OCI-M2 (cell line): ENCODE results near the gene DEDD2.

Source experiments
- DNase-seq: peaks from one replicate; lab custom pipeline; 2025; ENCODE audit not compliant: unreplicated experiment; lab: John Stamatoyannopoulos, UW

Gene DEDD2

DNA sequence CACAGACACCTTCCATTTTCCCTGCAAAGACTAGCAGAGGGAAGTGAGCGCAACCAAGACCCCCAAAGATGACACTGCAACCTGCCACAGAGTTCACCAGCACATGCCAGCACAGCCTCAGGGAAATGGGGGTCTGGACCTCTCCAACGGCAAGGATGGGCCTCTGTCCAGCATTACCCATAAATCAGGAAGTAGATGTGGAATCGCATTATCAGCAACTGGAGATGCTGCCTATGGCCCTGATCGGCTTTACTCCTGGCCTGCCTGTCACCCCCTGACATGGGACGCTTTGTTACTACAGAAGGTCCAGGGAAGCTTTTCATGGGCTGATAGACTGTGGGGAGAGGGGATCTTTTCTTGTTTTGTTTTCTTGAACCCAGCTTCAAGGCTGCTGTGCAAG, 43.8 kb downstream of the DEDD2 start:
- DNase-seq: no peak

DNA sequence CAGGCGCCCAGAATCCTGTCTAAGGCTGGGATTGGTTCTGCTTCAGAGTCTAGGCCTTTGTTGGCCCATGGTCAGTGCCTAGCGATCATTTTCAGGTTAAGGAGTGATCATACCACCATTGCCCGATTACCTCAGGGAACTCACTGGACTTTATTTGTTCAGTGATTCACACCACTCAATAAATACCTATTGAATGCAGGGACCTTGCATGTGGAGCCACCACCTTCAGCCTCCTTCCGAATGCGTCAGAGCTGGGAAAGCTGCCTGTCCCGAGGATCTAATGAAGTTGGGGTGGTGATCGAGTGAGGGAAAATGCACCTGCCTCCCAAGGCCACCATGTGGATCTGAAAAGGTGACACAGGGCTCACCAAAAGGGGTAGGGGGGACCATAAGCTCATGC, 45.2 kb downstream of the DEDD2 start:
- DNase-seq: no peak

DNA sequence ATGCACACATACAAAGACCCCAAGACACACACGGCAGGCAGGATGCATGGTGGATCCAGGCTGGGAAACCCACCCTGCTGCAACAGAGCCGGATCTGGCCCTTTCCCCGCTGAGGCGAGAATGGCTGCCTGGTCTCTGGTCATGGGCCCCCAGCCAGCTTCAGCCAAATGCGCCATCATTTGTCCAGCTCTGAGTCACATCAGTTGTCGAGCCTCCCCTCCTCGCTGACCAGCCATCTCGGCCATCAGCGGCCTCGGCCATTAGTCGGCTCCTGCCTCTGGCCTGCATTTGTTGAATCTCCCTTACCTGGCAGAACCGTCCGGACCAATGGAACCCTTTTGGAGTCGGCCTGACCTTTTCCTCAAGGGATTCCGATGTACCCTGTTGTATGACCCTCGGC, 46.8 kb downstream of the DEDD2 start:
- DNase-seq: no peak

DNA sequence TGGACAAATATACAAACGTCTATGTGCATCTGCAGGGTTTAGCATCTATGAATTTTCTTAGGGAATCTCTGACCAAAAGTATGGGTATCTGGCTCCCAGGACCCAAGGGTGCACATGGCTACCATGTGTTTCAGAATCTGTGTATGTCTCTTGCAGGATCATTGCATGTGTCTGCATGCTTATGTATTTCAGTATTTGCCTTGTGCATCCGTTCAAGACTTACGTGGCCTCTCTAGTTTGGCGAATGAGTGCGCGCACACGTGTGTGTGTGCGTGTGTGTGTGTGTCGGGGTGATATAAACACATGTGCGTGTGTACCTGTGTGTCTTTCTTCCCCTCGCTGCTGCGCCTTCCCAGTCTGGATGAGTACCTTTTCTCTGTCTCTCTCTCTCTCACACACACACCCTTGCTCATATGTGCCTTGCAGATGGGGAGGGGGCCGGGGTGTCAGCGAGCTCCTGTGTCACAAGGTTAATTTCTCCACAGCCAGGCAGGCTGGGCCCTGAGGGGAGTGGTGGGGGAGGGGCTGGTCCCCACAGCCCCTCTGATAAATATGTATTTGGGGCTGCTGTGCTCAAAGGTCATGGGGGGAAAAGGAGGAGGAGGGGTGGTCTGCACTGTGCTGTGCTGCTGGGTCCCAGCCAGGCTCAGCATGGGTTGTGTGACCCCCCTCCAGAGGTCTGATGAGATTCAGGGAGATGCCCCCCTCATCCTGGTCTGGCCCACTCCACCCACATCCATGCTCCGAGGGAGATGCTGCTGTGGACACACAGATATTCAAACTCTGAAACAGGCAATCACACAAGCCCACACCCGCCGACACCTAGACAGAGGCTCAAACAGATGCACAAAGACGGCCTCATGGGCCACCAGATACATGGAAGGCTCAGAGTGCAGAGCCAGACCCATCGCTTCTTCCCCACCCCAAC, 47.7 kb downstream of the DEDD2 start:
- no peak for DNase-seq

DNA sequence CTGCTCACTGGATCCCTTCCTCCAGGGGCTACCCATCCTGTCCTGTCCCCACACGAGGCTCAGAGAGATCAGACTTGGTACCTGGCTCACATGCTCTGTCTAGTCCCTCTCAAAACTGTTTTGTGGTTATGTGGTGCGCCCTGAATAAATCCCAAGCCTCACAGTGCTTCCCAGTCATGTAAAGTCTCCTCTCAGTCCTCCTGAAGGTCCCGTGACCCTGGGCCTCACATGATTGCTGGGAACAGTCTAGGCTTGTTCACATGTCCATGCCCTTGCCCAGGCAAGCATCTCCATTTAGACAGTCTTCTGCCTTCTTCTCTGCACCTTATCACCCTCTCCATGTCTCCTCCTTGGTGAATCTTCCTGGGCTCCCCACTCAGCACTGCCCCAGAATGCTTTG, 49.3 kb downstream of the DEDD2 start:
- no peak for DNase-seq

DNA sequence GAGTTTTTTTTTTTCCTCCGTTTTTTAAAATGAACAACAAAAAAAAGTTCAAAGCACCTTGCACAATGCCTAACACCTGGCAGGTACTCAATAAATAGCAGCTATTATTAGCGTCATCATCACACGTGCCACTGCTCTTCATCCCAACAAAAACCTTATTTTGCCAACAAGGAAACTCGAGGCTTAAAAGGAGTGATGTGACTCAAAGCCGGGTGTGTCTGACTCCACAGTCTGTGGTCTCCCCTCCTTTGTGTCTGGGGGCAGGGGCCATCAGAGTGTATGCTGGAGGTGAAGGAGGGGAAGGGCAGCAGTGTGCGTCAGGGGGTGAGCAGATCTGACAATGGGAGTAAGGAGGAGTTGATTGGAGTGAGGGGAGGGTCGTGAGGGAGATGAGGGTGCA, 51.2 kb downstream of the DEDD2 start:
- DNase-seq: no peak

DNA sequence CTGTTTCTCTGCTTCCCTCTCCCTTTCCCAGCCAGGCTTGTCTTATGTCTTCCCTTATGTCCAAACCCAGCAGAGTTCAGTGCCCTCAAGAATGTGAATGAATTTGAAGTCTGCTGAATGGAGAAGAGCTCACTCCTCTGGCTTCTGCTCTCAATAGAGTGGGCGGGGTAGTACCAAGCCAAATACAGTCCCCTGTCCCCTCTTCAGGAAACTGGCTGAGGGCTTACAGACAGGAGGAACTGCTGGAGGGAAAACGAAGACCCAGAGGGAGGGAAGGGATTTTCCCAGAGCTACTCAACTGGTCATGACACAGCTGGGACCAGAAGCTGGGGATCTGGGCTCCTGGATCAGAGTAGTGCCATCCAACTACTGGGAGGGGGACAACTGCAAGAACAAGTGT, 52.3 kb downstream of the DEDD2 start:
- DNase-seq: no peak

DNA sequence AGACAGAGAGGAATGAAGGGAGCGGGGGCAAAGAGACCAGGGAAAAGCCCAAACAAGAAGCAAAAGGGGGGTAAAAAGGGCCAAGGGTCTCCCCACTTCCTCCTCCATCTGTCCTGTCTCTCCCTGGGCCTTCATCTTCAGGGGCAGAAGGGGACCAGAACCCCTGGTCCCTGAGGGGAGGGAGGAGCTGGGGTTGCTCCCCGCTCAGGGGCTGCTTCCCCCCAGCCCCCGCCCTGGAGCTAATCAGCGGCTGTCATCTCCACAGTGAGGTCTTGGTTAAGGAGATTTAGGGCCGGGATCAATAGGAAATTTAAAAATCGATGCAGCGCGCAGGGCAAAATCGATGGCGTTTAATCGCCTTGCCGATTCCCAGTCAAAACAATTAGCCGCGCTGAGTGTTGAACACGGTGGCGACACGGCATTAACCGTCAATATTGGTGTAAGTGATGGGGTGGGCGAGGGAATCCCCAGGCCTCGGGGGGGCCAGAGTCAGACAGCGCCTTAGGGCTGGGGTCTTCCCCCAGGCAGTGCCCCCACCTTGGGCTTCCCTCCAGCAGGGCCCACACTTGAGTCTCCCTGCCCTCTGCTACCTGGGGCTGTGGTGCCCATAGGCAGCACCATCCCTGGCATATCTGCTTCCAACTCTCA, 55.7 kb downstream of the DEDD2 start:
- DNase-seq: no peak

DNA sequence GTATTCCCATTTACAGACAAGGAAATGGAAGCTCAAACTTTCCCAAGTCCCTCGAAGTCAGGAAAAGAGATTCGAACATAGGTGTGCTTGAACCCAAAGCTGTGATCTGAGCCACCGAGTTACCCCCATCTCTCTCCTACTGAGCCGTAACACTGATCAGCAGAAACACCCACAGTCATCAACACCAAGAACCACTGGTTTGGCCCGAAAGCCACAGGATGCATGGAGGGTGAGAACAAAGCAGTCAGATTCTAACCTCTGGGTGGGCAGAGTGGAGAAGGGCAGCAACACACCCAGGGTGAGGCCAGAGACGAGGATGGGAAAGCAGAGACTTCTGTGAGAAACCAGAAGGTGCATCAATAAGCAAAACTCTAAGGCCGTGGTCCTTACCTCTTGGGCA, 57.5 kb downstream of the DEDD2 start:
- no peak for DNase-seq

DNA sequence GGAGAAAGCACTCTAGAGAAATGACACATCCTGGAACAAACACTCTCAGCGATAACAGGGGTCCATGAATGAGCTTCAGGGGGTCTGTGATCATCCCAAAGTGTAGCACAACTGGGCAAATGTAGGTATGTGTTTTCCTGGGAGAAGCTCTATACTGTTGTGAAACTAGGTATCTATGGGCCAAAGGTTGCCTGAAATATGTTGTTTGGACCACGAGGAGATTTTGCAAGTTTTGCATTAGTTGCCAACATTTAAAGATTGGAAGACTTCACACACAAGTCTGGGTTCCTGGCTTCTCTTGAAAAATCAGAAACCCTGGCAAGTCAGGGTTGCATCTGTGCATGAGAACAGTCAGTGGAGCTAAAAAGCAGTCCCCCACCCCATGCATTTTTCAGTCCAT, 58.6 kb downstream of the DEDD2 start:
- DNase-seq: no peak

DNA sequence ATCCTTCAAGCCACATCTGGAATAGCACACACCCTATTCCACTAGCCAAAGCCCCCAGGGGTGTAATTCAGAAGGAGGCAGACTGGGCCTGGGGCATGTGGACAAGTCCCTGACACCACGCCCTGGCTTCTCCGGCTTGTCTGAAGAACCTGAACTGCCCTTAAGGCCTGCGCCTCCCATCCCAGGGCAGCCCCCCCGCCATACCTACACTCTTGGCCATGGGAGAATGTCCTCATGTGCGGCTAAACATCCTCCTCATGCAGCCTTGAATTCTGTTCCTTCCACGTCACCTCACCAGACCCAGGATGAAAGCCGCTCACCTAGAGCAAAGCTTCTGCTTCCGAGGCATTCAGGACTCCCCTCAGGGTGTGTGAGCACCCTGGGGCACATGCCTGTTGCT, 60.9 kb downstream of the DEDD2 start:
- DNase-seq: no peak

DNA sequence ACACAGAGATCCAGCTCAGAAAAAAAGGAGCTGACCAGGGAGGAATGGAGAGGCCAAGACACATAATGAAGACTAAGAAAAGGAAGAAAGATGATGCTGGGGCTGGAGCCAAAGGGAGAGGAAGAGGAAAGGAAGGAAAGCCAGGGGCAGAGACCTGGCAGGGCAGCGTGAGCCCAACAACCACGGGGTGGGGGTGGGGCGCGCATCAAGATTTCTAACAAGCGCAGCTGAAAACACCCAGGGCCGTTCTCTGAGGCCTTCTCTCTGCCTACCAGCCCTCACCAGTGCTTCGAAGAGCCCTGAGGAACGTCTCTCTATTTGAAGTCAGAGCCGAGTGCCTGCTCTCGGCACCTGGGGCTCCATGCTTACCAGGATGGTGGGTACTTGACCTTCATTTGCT, 61.7 kb downstream of the DEDD2 start:
- no peak for DNase-seq

DNA sequence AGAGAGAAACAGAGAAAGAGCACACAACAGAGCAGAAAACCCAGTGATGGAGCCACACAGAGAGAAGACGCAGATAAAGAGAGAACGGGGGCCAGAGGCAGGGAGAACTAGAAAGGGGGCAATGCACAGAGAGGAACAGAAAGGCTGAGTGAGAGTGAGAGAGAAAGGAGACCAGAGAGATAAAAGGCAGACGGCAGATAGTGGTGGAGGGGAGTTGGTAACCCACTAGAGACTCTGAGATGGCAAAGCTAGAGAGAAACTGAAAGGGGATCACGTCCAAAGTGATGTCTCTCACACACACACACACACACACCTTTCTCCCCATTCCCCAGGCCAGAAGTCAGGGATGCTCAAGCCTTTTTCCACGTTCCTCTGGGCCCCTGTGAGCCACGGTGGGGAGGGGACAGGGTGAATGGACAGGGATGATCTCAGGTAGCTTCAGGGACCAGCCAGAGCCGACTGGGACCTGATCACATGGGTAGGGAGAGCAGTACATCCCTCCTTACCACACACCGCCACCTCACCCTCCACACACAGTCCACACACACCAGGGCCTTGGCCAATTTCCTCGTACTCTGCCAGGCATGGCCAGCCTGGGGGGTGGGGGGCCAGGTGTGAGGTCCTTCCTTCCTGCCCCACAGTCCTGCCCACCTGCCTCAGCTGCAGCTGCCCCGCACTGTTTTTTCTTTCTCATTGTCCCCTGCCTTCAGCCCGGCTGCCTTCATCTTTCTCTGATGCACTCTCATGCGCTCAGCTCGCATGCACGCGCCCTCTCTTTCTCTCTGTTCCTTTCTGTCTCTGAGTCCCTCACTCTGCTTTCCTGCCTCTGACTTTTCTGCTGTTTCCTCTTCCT, 62.8 kb downstream of the DEDD2 start:
- DNase-seq: no peak

DNA sequence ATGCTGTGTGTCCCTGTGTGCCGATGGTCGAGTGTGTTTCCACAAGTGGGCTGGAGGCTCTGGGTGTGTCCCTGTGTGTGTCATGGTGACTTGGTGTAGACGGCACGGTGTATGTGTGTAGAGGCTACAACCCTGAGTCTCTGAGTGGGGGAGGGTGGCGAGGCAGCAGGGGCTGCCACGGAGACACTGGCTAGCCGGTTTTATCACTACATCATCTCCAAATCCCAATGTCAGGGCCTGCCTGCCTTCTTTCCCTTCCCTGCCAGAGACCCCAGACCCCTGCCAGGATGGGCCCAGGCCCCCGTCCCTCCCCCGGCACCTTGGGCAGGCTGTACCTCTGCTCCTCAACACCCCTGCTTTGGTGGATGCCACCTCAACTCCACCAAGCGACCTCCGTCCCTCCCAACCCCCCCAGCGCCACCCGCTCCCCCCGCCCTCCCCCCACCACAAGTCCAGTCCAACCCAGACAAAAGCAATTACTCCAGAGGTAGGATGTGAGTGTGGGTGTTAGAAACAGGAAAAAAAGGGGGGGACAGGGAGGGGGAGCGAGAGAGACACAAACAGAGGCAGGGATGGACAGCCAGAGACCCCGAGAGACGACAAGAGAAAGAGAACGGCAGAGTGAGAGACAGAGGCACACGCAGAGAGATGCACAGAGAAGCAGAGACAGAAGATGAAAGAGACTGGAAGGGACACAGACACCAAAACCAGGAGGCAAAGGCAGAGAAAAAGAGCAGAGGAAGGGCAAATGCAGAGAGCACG, 63.6 kb downstream of the DEDD2 start:
- DNase-seq: no peak

DNA sequence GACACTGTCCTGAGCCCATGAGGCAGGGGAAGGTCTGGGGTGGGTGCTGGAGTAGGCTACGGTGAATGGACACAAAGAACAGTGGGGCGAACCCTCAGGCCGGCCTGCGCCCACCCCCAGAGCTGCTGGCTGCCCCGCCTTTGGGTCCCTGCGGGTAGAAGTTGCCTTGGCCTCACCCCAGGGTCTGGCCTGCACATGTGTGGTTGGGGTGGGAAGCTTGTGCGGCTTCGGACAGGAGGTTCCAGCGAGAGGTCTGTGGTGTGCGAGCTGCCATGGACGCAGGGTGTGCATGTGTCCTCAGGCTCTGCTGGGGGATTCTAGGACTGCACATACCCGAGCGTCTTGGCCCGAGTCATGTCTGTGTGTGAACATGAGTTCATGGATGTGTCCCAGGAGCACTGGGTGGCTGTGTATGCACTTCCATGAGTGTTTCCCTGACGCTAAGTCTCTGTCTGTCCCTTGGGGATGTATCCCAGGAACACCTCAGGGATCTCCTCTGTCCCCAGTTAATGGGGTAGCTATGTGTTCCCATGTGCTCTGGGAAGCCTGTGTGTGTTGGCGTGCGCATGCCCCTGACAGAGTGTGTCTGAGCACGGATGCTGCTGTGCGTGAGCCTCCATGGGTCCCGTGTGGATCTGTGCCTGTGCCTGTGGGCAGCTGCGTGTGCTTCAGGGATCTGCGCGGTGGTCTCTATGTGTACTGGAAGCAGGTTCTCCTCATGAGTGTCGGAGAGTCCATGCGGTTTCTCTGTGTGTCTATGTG, 64.4 kb downstream of the DEDD2 start:
- no peak for DNase-seq

DNA sequence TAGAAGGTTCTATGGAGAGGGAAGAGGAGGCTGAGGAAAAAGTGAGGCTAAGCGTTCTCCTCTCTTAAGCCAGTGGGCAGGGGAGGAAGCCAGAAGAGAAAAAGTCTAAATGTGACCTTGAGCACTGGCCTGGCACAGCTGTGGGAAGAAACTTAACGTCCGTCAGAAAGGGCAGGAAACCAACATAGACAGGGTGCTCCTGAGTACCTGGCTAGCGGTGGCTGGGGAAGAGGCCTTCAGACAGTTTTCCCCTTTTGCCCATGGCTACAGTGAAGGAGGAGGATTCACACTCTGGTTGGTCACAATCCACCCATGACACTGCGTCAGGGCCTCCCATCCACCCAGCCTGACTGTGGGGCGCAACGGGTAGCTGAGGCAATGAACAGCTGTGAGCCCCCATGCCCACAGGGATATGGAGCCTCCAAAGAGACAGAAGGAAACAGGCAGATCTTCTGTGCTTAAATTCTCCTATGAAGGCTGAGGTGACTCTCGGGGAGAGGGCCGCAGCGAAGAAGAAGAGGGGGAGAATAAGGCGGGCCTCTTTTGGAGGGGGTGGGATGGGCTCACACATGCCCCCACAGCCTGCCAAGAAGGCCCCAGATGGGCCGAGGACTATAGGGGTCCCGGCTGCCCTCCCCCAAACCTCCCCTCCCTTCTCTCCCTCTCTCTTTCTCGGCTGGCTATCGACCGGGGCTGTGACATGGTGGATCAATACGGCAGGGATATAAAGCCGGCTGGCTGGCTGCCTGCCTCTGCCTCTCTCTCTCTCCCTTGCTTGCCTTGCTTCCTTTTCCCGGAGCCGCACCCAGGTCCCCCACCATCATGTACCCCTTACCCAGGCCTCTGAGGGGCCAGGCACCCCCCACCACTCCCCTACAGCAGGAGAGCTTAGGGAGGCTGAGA, 65.4 kb downstream of the DEDD2 start:
- DNase-seq: no peak

DNA sequence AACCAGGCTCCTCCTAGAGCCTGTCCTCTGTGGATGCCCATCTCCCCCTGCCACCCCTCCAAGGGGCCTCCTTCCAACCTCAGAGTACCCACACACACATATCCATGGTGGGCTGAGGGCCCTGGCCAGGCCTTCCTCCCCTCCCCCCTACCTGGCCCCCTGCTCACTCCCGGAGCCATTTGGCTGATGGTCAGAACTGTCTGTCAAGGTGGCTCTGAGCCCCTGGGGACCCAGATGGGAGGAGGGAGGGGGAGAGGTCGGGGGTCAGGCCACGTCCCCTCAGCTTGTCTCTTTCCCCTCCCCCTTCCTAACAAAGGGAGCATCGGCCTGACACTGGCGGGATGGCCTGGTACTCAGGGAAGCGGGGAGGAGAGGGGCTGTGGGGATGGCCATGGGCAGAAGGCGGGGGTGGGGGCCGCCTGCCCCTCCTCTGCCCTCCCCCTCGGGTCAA, 66.5 kb downstream of the DEDD2 start:
- DNase-seq: no peak

DNA sequence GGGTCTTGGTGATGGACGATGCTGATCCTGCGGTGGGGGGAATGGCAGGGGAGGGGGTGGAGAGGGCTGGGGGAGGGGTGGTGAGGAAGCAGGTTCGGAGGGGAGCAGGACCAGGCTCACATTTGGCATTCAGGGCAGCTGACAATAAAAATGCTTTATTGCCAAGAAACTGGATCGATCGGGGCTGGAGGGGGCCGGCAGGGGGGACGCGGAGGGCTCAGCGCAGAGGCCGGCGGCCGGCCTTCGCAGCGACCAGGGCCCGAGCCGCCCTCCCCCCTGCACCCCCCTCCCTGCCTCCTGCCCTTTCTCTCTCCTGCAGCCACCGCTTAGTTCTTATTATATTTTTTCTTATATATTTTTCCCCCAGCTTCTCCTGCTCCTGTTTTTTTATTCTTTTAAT, 67.1 kb downstream of the DEDD2 start:
- DNase-seq: no peak
